Hepatocyte (in vitro differentiated cells): ENCODE results near the gene SETBP1. TPM values are rescaled to one million over a fixed set of nuclear protein-coding genes. Genes with fewer than 3 reads are reported as not detected.

Experiments
- DNase-seq: peaks from one replicate; pipeline ENCODE4 v3.0.0-alpha.2; 2016; ENCODE audit warnings: low spot score
- H2AFZ ChIP-seq: fragments of 200-600 bp; sonication (generic); 2 replicates; pipeline ENCODE4 v1.6.0; 2016; ENCODE audit warnings: antibody characterized with exemption, mild to moderate bottlenecking
- H3K27ac ChIP-seq: fragments of 200-600 bp; sonication (generic); 2 replicates; pipeline ENCODE4 v1.5.1; 2016; ENCODE audit warnings: mild to moderate bottlenecking
- H3K27me3 ChIP-seq: fragments of 200-600 bp; sonication (generic); 2 replicates; pipeline ENCODE4 v1.6.1; 2016
- H3K36me3 ChIP-seq: fragments of 200-600 bp; sonication (generic); replicated peaks from 2 replicates; pipeline ENCODE4 v1.5.1; 2016; ENCODE audit warnings: low read depth; ENCODE audit not compliant: insufficient read depth
- H3K4me1 ChIP-seq: fragments of 200-600 bp; sonication (generic); 2 replicates; pipeline ENCODE4 v1.5.1; 2016; ENCODE audit warnings: mild to moderate bottlenecking, moderate library complexity; ENCODE audit not compliant: insufficient read depth
- H3K4me2 ChIP-seq: fragments of 200-600 bp; sonication (generic); 2 replicates; pipeline ENCODE4 v1.6.0; 2016
- H3K4me3 ChIP-seq: fragments of 200-600 bp; sonication (generic); 2 replicates; pipeline ENCODE4 v1.5.1; 2016; ENCODE audit warnings: mild to moderate bottlenecking
- H3K79me2 ChIP-seq: fragments of 200-600 bp; sonication (generic); 2 replicates; pipeline ENCODE4 v1.6.0; 2017; ENCODE audit warnings: mild to moderate bottlenecking
- H3K9me2 ChIP-seq: fragments of 200-600 bp; sonication (generic); replicated peaks from 2 replicates; pipeline ENCODE4 v1.6.0; 2017; ENCODE audit warnings: mild to moderate bottlenecking; ENCODE audit not compliant: insufficient read depth
- H3K9me3 ChIP-seq: fragments of 200-600 bp; sonication (generic); 2 replicates; pipeline ENCODE4 v1.5.1; 2016; ENCODE audit warnings: low read depth, mild to moderate bottlenecking
- H4K20me1 ChIP-seq: fragments of 200-600 bp; sonication (generic); 2 replicates; pipeline ENCODE4 v1.6.0; 2016; ENCODE audit warnings: mild to moderate bottlenecking; ENCODE audit not compliant: insufficient read depth, poor library complexity, severe bottlenecking
- EZH2 ChIP-seq: fragments of 200-600 bp; sonication (generic); IDR thresholded peaks from 2 replicates; pipeline ENCODE4 v1.6.1; 2016; ENCODE audit warnings: antibody characterized with exemption, mild to moderate bottlenecking, borderline replicate concordance
- EZH2phosphoT487 ChIP-seq: fragments of 200-600 bp; sonication (generic); IDR thresholded peaks from one replicate; pipeline ENCODE4 v1.6.1; 2018; ENCODE audit warnings: antibody characterized with exemption, mild to moderate bottlenecking, low read depth, moderate library complexity; ENCODE audit not compliant: unreplicated experiment, severe bottlenecking
- whole genome bisulfite sequencing: methylation state at CpG from one replicate; pipeline ENCODE4 v1.1.6; 2016; ENCODE audit warnings: low lambda C conversion rate; ENCODE audit errors: missing lambda C conversion rate; 5-methylcytosine and 5-hydroxymethylcytosine counted together
- polyA plus RNA-seq: library from polyadenylated mRNA; unstranded; fragments of >200 nt; fragmentation: Nextera tagmentation; extraction: Ambion mirVana; gene quantifications from 2 replicates; pipeline ENCODE4 v1.2.1, GENCODE V29; 2016
- total RNA-seq: library from RNA; depleted of rRNA; stranded (reverse); fragments of >200 nt; gene quantifications from 2 replicates; pipeline ENCODE4 v1.2.3, GENCODE V29; 2014
- TF ChIP-seq, protein P1 (sequence below): fragments of 200-600 bp; sonication (generic); IDR thresholded peaks from 2 replicates; pipeline ENCODE4 v1.5.1; 2016; ENCODE audit warnings: antibody characterized with exemption, mild to moderate bottlenecking; ENCODE audit not compliant: poor library complexity

The SETBP1 gene
- total and polyA plus RNA-seq, 2 experiments from 2014 or later: 10.3 to 21.1 TPM

DNA sequence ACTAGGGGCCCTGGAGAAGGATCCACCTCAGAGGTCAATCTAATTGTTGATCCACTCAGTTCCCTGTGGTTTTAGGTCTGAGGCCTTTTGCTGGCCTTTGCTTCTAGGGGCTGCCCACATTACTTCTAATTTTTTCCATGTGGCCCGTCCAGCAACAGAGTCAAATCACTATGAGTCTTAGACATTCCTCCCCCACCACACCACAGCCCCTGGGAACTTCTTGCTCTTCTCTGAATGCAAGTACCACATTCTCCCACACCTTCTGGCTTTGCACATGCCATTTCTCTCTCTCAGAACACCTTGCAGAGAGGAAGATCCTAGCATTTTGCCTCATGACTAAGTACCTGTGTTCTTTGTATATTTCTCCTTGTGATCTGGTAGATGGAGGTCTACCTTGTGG, 286.9 kb downstream of the SETBP1 start:
- Histone ChIP-seq H3K36me3 (no peaks in the 10 kb centered on the region), H3K27ac (no peak overlapping the region)
- TF ChIP-seq, protein P1, sequence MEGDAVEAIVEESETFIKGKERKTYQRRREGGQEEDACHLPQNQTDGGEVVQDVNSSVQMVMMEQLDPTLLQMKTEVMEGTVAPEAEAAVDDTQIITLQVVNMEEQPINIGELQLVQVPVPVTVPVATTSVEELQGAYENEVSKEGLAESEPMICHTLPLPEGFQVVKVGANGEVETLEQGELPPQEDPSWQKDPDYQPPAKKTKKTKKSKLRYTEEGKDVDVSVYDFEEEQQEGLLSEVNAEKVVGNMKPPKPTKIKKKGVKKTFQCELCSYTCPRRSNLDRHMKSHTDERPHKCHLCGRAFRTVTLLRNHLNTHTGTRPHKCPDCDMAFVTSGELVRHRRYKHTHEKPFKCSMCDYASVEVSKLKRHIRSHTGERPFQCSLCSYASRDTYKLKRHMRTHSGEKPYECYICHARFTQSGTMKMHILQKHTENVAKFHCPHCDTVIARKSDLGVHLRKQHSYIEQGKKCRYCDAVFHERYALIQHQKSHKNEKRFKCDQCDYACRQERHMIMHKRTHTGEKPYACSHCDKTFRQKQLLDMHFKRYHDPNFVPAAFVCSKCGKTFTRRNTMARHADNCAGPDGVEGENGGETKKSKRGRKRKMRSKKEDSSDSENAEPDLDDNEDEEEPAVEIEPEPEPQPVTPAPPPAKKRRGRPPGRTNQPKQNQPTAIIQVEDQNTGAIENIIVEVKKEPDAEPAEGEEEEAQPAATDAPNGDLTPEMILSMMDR: no peak
- TF ChIP-seq EZH2phosphoT487: no peak
- TF ChIP-seq EZH2: no peak

GRCh38 chr18:44968336-44968735, 287.6 kb downstream of the SETBP1 start:
- no peak for DNase-seq
- WGBS: 81% methylated on average over 2 of the region's 2 CpGs
- H3K4me1 ChIP-seq: no peaks in the 10 kb centered on the region
- no peaks in the 10 kb centered on the region for H3K27me3 ChIP-seq
- H3K27ac ChIP-seq: no peak overlapping the region
- no peaks in the 10 kb centered on the region for H4K20me1 ChIP-seq
- no peaks in the 10 kb centered on the region for H3K9me3 ChIP-seq
- H3K9me2 ChIP-seq: no peaks in the 10 kb centered on the region
- H3K4me3 ChIP-seq: no peak overlapping the region
- TF ChIP-seq EZH2phosphoT487 (no peak), EZH2 (no peak)
- TF ChIP-seq, protein P1: no peak
- peaks cover 12% of the 10 kb centered on the region for H3K79me2 ChIP-seq
- no peak overlapping the region for H3K4me2 ChIP-seq
- H3K36me3 ChIP-seq: no peaks in the 10 kb centered on the region
- no peak overlapping the region for H2AFZ ChIP-seq

More for the DNA sequence above, 286.9 kb downstream of the SETBP1 start:
- Histone ChIP-seq H2AFZ (no peak overlapping the region), H3K9me2 (no peaks in the 10 kb centered on the region), H3K4me2 (no peak overlapping the region), H3K4me3 (no peak overlapping the region), H3K27me3 (no peaks in the 10 kb centered on the region), H3K79me2 (peaks cover 7% of the 10 kb centered on the region), H4K20me1 (no peaks in the 10 kb centered on the region), H3K9me3 (no peaks in the 10 kb centered on the region), H3K4me1 (no peaks in the 10 kb centered on the region)
- DNase-seq: no peak
- 96% methylated on average over 1 of the region's 1 CpG for WGBS

GRCh38 chr18:44969214-44969795, 288.6 kb downstream of the SETBP1 start:
- H3K27me3 ChIP-seq: no peaks in the 10 kb centered on the region
- H3K4me1 ChIP-seq: no peaks in the 10 kb centered on the region
- no peak for TF ChIP-seq EZH2
- TF ChIP-seq, protein P1: no peak
- no peaks in the 10 kb centered on the region for H3K9me3 ChIP-seq
- H4K20me1 ChIP-seq: no peaks in the 10 kb centered on the region
- H3K36me3 ChIP-seq: no peaks in the 10 kb centered on the region
- WGBS: 63% methylated on average over 5 of the region's 5 CpGs
- no peak overlapping the region for H3K4me3 ChIP-seq
- DNase-seq: no peak
- H3K4me2 ChIP-seq: peak overlapping the region; percentile 19
- peaks cover 19% of the 10 kb centered on the region for H3K79me2 ChIP-seq
- H3K9me2 ChIP-seq: no peaks in the 10 kb centered on the region
- H2AFZ ChIP-seq: no peak overlapping the region
- H3K27ac ChIP-seq: peak overlapping the region; percentile 26

DNA sequence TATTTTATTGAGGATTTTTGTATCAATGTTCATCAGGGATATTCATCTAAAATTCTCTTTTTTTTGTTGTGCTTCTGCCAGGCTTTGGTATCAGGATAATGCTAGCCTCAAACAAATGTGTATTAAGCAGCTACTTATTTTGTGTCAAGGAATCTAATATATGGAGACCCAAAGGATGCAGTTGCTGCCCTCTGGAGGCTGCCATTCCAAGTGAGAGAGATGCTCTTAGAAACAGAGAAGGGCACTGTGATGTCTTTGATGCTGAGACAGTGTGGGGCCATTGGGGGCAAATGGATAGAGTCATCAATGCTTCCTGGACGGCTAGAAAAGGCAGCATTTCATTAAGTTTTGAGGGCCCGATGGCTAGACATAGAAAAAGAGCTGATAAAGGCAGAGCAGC, 292.6 kb downstream of the SETBP1 start:
- H2AFZ ChIP-seq: no peak overlapping the region
- H3K4me2 ChIP-seq: no peak overlapping the region
- H3K4me1 ChIP-seq: no peaks in the 10 kb centered on the region
- no peak overlapping the region for H3K4me3 ChIP-seq
- H3K27me3 ChIP-seq: no peaks in the 10 kb centered on the region
- TF ChIP-seq EZH2: no peak
- TF ChIP-seq, protein P1: peak; percentile 9
- no peaks in the 10 kb centered on the region for H3K9me2 ChIP-seq
- no peak for DNase-seq
- no peaks in the 10 kb centered on the region for H3K36me3 ChIP-seq
- H3K9me3 ChIP-seq: no peaks in the 10 kb centered on the region
- peaks cover 13% of the 10 kb centered on the region for H3K79me2 ChIP-seq
- no peak overlapping the region for H3K27ac ChIP-seq
- WGBS: 81% methylated on average over 2 of the region's 2 CpGs
- H4K20me1 ChIP-seq: no peaks in the 10 kb centered on the region
